GM19238 (cell line): ENCODE results near the gene GJB6.
"Not testable (repeated sequence)": the region's sequence is repeated elsewhere in the genome, so short reads cannot be mapped to it uniquely, and the experiment has no call there.

Experiments used
- DNase-seq: peaks from one replicate; pipeline ENCODE4 v3.0.0; 2011; ENCODE audit warnings: low spot score; ENCODE audit not compliant: insufficient read length

GJB6 gene

GRCh38 chr13:20231839-20232555 lies at the start of gene GJB6:
Gene GJB6, minus strand, starts transcription at chr13:20232319. Its CDS starts 8,839 bp downstream, at chr13:20223480.
- DNase-seq: peak; percentile 32

GRCh38 chr13:20276901-20277300 lies 44.8 kb upstream of the GJB6 start:
- DNase-seq: not testable (repeated sequence)

GRCh38 chr13:20274466-20274865 lies 42.3 kb upstream of the GJB6 start:
- DNase-seq: no peak

- DNase-seq: no peak
These were observed 40.6 kb upstream of the GJB6 start for GRCh38 chr13:20272588-20273171.

GRCh38 chr13:20272104-20272503 lies 40.0 kb upstream of the GJB6 start:
- DNase-seq: no peak

GRCh38 chr13:20271441-20271840 lies 39.3 kb upstream of the GJB6 start:
- DNase-seq: no peak

- no peak for DNase-seq
These were observed 38.2 kb upstream of the GJB6 start for GRCh38 chr13:20270163-20270865.

GRCh38 chr13:20264271-20265018 lies 32.3 kb upstream of the GJB6 start:
- peak; percentile 55 for DNase-seq

- DNase-seq: no peak
These were observed 31.4 kb upstream of the GJB6 start for GRCh38 chr13:20263393-20264044.

- DNase-seq: no peak
These were observed 26.8 kb upstream of the GJB6 start for GRCh38 chr13:20258963-20259288.

- no peak for DNase-seq
These were observed 26.3 kb upstream of the GJB6 start for GRCh38 chr13:20258208-20258962.

- DNase-seq: no peak
These were observed 22.0 kb upstream of the GJB6 start for GRCh38 chr13:20254076-20254475.

GRCh38 chr13:20249913-20250312 lies 17.8 kb upstream of the GJB6 start:
- DNase-seq: no peak

GRCh38 chr13:20247963-20248362 lies 15.8 kb upstream of the GJB6 start:
- DNase-seq: no peak

- no peak for DNase-seq
These were observed 15.3 kb upstream of the GJB6 start for GRCh38 chr13:20247403-20247802.

- DNase-seq: no peak
These were observed 9.5 kb upstream of the GJB6 start for GRCh38 chr13:20241593-20241992.

GRCh38 chr13:20239748-20240147 lies 7.6 kb upstream of the GJB6 start:
- DNase-seq: no peak

GRCh38 chr13:20232556-20233277 lies 598 bp upstream of the GJB6 start:
- DNase-seq: no peak

- DNase-seq: no peak
These were observed 943 bp downstream of the GJB6 start for GRCh38 chr13:20230913-20231838.
